CD4-positive, alpha-beta T cell (primary cell): ENCODE data around the gene DRGX. TPM values are rescaled to one million over a fixed set of nuclear protein-coding genes. Genes with fewer than 3 reads are reported as not detected.

ENCODE experiments used
- ATAC-seq: fragments of 200-7000 bp; cut with Tn5 transposase; one replicate; pipeline ENCODE4 v1.10.0; 2022; ENCODE audit warnings: mild to moderate bottlenecking; ENCODE audit not compliant: poor library complexity
- CTCF ChIA-PET: fragments of 350-600 bp; sonication (Branson Sonifier 250); formaldehyde crosslinking; loops from one replicate; lab custom pipeline; 2021; ENCODE audit warnings: antibody characterized with exemption, inconsistent platforms; lab: Charles Lee
- POLR2A ChIA-PET: fragments of 350-600 bp; sonication (Branson Sonifier 250); formaldehyde crosslinking; loops from one replicate; lab custom pipeline; 2021; ENCODE audit warnings: antibody characterized with exemption, inconsistent platforms; lab: Charles Lee
- DNase-seq, 14 experiments: peaks; one replicate each; pipeline ENCODE4 v3.0.0-alpha.2; 2013 to 2020; ENCODE audit warnings: mixed read lengths in 2 of 14
- H3K27ac ChIP-seq, 2 donors: one replicate each; pipeline versions ENCODE4 v1.5.1 to v1.7.0; 2013; ENCODE audit warnings: low read length in 2 of 2, low read depth in 1 of 2, mild to moderate bottlenecking in 1 of 2
- H3K27me3 ChIP-seq, 2 experiments: 1 replicate in 1 of 2; 2 replicates in 1 of 2; pipeline versions ENCODE4 v1.6.1 to v1.7.0; 2013; ENCODE audit warnings: low read length in 2 of 2, control low read depth in 1 of 2, mild to moderate bottlenecking in 1 of 2, moderate library complexity in 1 of 2; ENCODE audit not compliant: insufficient read depth in 2 of 2, control insufficient read depth in 1 of 2
- H3K36me3 ChIP-seq: one replicate; pipeline ENCODE4 v1.6.1; 2013; ENCODE audit warnings: low read length, control low read depth; ENCODE audit not compliant: insufficient read depth
- H3K4me1 ChIP-seq: one replicate; pipeline ENCODE4 v1.6.1; 2013; ENCODE audit warnings: low read length, control low read depth; ENCODE audit not compliant: insufficient read depth
- H3K4me3 ChIP-seq: one replicate; pipeline ENCODE4 v1.5.1; 2013; ENCODE audit warnings: mild to moderate bottlenecking, low read length, moderate library complexity
- H3K9me3 ChIP-seq, 2 experiments: 1 replicate in 1 of 2; 2 replicates in 1 of 2; pipeline versions ENCODE4 v1.6.1 to v1.7.0; 2013; ENCODE audit warnings: low read length in 2 of 2, mild to moderate bottlenecking in 2 of 2, control low read depth in 1 of 2, moderate library complexity in 1 of 2; ENCODE audit not compliant: control insufficient read depth in 1 of 2, insufficient read depth in 1 of 2
- H3K27ac Mint-ChIP-seq: one replicate; pipeline ENCODE4 v1.8.0; 2020; ENCODE audit warnings: mixed read lengths
- H3K27me3 Mint-ChIP-seq: one replicate; pipeline ENCODE4 v1.8.0; 2021; ENCODE audit warnings: mixed read lengths
- H3K36me3 Mint-ChIP-seq: one replicate; pipeline ENCODE4 v1.8.0; 2021; ENCODE audit warnings: low read depth, mixed read lengths
- H3K4me1 Mint-ChIP-seq: one replicate; pipeline ENCODE4 v1.8.0; 2021; ENCODE audit warnings: low read depth, mixed read lengths
- H3K4me3 Mint-ChIP-seq: one replicate; pipeline ENCODE4 v1.8.0; 2020; ENCODE audit warnings: mild to moderate bottlenecking, mixed read lengths
- H3K9me3 Mint-ChIP-seq: one replicate; pipeline ENCODE4 v1.8.0; 2020; ENCODE audit warnings: mixed read lengths
- CTCF ChIP-seq: fragments of 200-600 bp; IDR thresholded peaks from one replicate; pipeline ENCODE4 v1.8.0; 2022; ENCODE audit warnings: antibody characterized with exemption, mild to moderate bottlenecking
- intact Hi-C, 2 experiments: fragments of 100-400 bp; cut with DNase I in 1 of 2; cut with micrococcal nuclease in 1 of 2; formaldehyde crosslinking; loops; one replicate each; pipeline versions ENCODE4 v1.15.1 to v1.9.0; 2023 to 2025; cut with DNase I, micrococcal nuclease
- total RNA-seq, 174 experiments: library from RNA in 2 of 174; stranded (reverse) in 2 of 174; gene quantifications; one replicate each; pipeline ENCODE4 v1.2.3 and lab custom pipeline; 2021 to 2026

The DRGX gene
- total RNA-seq, 2 experiments from 2014 or later, result not detected

GRCh38 chr10:49352323-49352722 is 43.6 kb downstream of the DRGX start:
- Histone ChIP-seq H3K36me3 (no peaks in the 10 kb centered on the region), H3K27me3 (peaks cover 0 to 2% of the 10 kb centered on the region in 2 experiments), H3K9me3 (peaks cover 12 to 21% of the 10 kb centered on the region in 2 experiments), H3K4me1 (no peaks in the 10 kb centered on the region), H3K27ac (no peak overlapping the region), H3K4me3 (no peak overlapping the region)
- Mint-ChIP-seq H3K4me3 (no peak overlapping the region), H3K4me1 (no peaks in the 10 kb centered on the region), H3K27me3 (peaks cover 4% of the 10 kb centered on the region), H3K9me3 (peaks cover 6% of the 10 kb centered on the region), H3K27ac (no peak overlapping the region), H3K36me3 (no peaks in the 10 kb centered on the region)
- DNase-seq (no peak), ATAC-seq (no peak)
- ChIA-PET POLR2A (no interaction called here), CTCF (no interaction called here)
- intact Hi-C loops, result no loop called here
- TF ChIP-seq CTCF, result no peak

GRCh38 chr10:49351669-49352068 is 44.2 kb downstream of the DRGX start:
- CTCF ChIA-PET, result no interaction called here

GRCh38 chr10:49350846-49351532 is 44.9 kb downstream of the DRGX start:
- no peak for TF ChIP-seq CTCF

More at GRCh38 chr10:49351669-49352068, 44.2 kb downstream of the DRGX start:
- H3K9me3 Mint-ChIP-seq, result peaks cover 6% of the 10 kb centered on the region
- no peak overlapping the region for H3K4me3 Mint-ChIP-seq
- peaks cover 12 to 21% of the 10 kb centered on the region in 2 experiments for H3K9me3 ChIP-seq
- H3K36me3 Mint-ChIP-seq, result no peaks in the 10 kb centered on the region
- no peak overlapping the region for H3K4me3 ChIP-seq
- no peak for TF ChIP-seq CTCF
- H3K27ac Mint-ChIP-seq, result no peak overlapping the region
- ATAC-seq (no peak), DNase-seq (no peak)
- H3K27me3 Mint-ChIP-seq, result peaks cover 7% of the 10 kb centered on the region
- H3K27me3 ChIP-seq, result peaks cover 0 to 2% of the 10 kb centered on the region in 2 experiments
- H3K4me1 Mint-ChIP-seq, result no peaks in the 10 kb centered on the region
- no peaks in the 10 kb centered on the region for H3K4me1 ChIP-seq
- no peak overlapping the region for H3K27ac ChIP-seq
- intact Hi-C loops, result no loop called here
- POLR2A ChIA-PET, result no interaction called here
- no peaks in the 10 kb centered on the region for H3K36me3 ChIP-seq

More at GRCh38 chr10:49350846-49351532, 44.9 kb downstream of the DRGX start:
- DNase-seq (no peak), ATAC-seq (no peak)
- Mint-ChIP-seq H3K36me3 (no peaks in the 10 kb centered on the region), H3K9me3 (peaks cover 6% of the 10 kb centered on the region), H3K27ac (no peak overlapping the region), H3K4me1 (no peaks in the 10 kb centered on the region), H3K27me3 (peaks cover 9% of the 10 kb centered on the region), H3K4me3 (no peak overlapping the region)
- CTCF ChIA-PET, result no interaction called here
- H3K4me3 ChIP-seq, result no peak overlapping the region
- H3K27ac ChIP-seq, result no peak overlapping the region
- POLR2A ChIA-PET, result no interaction called here
- H3K36me3 ChIP-seq, result no peaks in the 10 kb centered on the region
- peaks cover 0 to 2% of the 10 kb centered on the region in 2 experiments for H3K27me3 ChIP-seq
- intact Hi-C loops, result no loop called here
- H3K4me1 ChIP-seq, result no peaks in the 10 kb centered on the region
- H3K9me3 ChIP-seq, result peaks cover 12 to 21% of the 10 kb centered on the region in 2 experiments
